NCI-H1417 treated with DMSO at 0.1 percent for 48 hours (cell line): Measurements from ENCODE around the gene DIP2C.
"Not testable (repeated sequence)": the region's sequence is repeated elsewhere in the genome, so short reads cannot be mapped to it uniquely, and the experiment has no call there.

Experiments used
- DNase-seq: peaks from one replicate; lab custom pipeline; 2025; lab: John Stamatoyannopoulos, UW

The DIP2C gene

DNA sequence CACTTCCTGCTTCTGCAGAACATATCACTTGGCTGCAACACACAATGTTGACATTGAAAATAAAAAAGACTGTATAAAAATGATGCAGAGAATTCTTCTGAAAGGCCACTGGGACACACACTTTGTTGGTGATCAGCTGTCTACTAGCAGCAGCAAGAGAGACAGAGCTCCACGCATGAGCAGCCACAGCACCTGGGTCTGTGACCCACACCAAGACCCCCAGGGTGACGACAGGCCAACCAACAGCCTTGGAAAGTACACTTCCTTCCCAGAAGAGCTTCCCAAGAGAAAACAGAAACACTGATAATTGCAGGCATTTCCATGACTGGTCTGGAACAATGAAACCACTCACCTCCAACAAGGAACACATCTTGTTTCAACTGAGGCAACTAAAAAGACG lies 239.0 kb downstream of the DIP2C start:
- no peak for DNase-seq

DNA sequence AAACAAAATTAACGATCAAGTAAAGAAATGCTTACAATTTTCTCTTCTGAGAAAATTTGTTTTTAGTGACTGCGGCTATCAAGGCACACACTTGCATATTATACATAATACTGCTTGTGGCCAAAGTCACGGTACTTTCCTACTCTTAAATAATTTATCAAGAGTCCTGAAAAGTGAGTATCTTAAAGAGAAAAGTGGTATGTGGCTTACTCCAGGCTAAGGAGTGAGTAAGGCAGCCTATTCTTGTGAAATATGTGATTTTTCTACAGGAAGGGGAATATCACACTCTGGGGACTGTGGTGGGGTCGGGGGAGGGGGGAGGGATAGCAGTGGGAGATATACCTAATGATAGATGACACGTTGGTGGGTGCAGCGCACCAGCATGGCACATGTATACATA lies 240.1 kb downstream of the DIP2C start:
- not testable (repeated sequence) for DNase-seq

DNA sequence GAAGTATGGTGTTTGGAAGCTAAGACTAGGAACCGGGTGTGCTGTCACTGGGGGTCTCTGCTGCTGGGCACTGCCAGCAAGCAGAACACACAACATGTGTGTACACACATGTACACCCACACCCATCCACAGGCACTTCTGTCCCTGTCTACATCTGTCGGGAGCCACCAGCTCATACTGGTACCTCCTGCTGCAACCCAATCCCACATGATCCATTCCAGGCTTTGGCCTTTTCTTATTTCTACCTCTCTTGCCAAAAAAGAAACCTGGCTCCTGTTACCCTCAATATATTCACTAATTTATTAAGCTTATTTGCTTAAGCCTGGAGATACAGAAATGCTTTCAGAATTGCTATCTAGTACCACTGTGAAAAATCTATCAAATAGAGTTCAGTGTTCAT lies 246.0 kb downstream of the DIP2C start:
- no peak for DNase-seq

DNA sequence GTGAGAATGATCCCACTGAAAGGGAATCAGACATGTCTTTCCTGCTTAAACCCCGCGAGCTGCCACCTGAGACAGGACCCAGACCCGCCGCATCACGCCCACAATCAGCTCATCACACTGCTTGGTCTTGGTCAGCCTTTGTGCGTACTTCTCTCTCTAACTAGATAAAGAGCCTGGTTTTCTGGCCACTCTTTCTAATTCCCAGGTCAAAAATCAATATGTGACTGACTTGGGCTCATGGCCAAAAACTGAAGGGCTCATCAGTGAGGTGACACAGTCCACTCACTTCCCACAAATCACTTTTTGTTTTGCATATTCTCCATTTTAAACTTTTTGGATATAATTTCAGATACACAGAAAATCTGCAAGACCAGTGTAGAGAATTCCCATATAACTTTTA lies 247.3 kb downstream of the DIP2C start:
- DNase-seq, result no peak

DNA sequence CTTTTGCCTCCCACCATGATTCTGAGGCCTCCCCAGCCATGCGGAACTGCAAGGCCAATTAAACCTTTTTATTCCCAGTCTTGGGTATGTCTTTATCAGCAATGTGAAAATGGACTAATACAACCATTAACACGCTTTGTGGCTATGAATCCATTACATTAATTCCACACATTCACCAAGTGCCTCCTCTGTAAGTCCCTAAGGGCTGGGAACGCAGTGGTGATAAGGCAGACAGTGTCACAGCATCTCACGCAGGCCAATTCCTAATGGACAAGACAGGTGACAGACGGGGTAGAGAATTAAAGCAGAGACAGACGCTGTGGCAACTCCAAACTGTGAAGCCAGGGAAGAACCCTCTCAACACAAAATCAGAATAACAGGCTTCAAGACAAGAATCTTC lies 247.8 kb downstream of the DIP2C start:
- no peak for DNase-seq

DNA sequence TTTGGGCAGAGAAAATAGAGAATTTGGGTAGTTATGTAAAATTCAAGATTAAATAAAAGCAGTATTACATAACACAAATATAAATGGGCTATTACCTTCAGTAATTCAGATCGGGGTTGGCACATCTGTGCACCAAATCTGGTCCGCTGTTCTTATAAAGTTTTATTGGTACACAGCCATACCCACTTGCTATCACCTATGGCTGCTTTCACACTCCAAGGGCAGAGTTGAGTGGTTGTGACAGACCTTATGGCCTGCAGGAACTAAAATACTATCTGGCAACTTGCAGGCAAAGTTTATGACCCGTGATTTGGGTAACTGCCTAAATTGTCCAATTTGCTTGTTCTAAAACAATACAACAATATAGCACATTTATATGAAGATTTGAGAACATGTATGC lies 249.3 kb downstream of the DIP2C start:
- DNase-seq, result no peak

DNA sequence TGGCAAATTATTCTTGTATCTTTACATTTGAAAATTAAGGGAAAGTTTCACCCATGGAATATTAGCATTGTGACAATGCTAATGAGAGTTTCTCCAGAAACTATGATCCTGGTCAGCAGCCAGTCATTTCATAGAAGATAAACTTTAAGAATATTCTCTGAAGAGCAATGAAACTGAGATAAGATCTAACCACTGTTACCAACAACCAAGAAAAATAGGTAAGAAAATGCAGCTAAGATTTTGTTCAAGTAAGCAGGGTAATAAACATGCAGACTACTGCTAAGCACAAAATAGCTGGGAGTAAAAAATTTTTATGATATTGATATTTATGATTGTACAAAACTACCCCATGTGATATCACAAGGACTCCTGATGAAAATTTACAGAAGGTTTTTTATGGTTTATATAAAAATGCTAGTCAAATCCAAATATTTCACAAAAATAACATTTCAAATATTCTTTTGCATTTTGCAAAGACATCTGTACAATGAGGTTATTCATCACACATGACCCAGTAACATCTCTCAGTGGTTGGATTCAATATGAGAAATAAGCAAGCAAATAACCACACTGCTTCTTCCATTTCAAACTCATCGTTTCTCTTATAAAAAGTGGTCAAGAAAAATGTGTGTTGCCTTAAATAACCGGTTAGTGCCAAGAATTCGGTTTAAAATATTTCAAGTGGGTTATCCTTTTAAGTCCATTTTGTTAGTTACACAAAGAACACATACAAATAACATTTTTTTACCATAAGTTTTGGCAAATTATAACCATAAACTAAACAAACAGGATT lies 251.6 kb downstream of the DIP2C start:
- no peak for DNase-seq

DNA sequence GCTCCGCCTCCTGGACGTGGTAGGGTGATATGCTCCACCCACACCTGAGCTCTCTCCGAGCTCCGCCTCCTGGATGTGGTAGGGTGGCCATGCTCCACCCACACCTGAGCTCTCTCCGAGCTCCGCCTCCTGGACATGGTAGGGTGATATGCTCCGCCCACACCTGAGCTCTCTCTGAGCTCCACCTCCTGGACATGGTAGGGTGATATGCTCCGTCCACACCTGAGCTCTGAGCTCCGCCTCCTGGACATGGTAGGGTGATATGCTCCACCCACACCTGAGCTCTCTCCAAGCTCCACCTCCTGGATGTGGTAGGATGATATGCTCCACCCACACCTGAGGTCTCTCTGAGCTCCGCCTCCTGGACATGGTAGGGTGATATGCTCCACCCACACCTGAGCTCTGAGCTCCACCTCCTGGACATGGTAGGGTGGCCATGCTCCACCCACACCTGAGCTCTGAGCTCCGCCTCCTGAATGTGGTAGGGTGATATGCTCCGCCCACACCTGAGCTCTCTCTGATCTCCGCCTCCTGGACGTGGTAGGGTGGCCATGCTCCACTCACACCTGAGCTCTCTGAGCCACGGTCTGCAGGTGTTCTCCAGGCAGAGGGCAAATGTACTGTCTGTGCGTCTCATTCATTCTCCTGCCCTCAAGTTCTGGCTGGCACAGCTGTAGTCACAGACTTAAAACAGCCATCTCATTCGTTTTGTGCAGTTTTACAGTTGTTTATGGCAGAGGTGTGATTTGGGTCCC lies 252.4 kb downstream of the DIP2C start:
- no peak for DNase-seq

DNA sequence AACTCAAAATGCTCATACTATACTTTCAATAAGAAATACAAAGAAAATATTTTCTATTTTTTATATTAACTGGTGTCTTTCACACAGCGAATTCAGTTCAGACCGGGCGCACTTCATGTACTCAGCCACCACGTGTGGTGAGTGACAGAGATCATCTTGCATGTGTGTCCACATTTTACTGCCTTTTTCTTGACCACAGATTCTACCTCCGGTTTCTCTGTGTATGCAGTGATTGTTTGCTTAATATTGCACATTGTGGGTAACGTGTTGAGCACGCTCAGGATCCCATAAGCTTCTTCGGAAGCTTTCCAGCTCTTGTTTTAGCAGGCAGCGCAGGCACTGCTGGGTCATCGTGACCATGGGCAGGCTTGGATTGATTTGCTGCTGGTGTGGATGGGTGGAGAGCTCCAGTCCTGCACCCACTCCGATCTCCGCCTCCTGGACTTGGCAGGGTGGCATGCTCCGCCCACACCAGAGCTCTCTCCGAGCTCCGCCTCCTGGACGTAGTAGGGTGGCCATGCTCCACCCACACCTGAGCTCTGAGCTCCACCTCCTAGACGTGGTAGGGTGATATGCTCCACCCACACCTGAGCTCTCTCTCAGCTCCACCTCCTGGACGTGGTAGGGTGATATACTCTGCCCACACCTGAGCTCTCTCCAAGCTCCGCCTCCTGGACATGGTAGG lies 253.3 kb downstream of the DIP2C start:
- DNase-seq, result no peak

DNA sequence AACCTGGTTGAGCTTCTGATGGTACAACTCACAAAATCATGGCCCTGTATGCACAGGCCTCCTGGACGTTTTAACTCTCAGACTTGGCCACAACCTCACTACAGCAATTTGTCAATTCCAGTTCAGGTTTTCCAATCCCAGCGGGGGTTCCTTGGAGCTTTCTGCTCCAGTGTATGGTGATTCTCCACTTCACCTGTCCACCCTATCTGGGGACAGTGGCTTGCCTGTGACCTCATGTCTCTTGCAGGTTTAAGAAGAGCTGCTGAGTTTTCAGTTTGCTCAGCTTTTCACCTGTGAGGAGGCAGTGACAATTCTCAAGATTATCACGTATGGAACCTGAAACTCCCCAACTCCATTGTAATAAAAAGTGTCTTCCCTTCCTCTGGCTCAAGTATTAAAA lies 254.1 kb downstream of the DIP2C start:
- DNase-seq, result no peak

DNA sequence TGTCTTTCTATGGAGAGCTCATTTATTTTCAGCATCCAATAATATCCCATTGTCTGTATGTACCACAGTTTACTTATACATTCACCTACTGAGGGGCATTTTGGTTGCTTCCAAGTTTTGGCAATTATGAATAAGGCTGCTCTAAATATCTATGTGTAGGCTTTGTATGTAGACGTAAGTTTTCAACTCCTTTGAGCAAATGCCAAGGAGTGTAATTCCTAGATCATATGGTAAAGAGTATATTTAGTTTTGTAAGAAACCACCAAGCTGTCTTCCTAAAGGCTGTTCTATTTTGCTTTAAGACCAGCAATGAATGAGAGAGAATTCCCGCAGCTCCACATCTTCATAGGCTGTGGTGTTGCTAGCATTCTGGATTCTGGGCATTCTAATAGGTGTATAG lies 259.8 kb downstream of the DIP2C start:
- DNase-seq, result no peak

DNA sequence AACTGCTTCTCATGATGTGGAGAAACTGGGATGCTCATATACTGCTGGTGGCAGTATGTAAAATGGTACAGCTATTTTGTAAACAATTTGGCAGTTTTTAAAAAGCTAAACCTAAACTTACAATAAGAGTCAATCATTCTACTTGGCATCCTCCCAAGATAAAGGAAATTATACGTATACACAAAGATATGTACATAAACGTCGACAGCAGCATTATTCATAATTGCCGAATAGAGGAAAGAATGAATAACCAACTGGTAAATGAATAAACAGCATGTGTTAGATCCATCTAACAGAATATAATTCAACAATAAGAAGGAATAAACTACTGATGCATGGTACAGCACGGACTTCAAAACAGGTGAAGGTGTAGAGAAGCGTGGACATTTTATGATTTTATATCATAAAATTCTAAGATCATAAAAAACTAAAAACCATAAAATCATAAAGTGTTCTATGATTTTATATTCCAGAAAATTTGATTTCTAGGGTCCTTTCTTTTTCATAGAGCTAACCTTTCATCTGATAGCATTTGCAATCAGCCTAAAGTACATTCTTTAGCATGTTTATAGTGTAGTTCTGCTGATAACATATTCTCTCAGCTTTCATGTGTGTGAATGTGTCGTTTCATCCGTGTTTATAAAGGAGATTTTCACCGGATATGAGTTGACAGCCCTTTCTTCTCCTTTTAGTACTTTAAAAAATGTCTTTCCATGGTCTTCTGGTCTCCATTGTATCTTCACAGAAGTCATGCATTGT lies 261.5 kb downstream of the DIP2C start:
- peak; percentile 1 for DNase-seq

DNA sequence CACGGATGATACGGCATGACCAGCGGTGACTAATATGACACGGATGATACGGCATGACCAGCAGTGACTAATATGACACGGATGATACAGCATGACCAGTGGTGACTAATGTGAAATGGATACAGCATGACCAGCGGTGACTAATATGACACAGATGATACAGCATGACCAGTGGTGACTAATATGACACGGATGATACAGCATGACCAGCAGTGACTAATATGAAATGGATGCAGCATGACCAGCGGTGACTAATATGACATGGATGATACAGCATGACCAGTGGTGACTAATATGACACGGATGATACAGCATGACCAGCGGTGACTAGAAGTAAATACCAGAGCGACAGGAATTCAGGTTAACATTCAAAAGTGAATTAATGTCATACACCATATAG lies 264.1 kb downstream of the DIP2C start:
- DNase-seq, result not testable (repeated sequence)

DNA sequence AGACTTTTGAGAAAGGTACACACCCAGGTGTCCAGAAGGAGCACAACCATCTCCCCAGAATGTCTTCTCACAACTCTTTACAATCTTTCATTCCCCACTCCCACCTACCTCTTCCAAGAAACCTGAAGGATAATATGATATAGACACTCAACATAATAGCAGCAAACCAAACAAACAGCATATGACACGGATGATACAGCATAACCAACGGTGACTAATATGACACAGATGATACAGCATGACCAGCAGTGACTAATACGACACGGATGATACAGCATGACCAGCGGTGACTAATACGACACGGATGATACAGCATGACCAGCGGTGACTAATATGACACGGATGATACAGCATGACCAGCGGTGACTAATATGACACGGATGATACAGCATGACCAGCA lies 264.7 kb downstream of the DIP2C start:
- not testable (repeated sequence) for DNase-seq

DNA sequence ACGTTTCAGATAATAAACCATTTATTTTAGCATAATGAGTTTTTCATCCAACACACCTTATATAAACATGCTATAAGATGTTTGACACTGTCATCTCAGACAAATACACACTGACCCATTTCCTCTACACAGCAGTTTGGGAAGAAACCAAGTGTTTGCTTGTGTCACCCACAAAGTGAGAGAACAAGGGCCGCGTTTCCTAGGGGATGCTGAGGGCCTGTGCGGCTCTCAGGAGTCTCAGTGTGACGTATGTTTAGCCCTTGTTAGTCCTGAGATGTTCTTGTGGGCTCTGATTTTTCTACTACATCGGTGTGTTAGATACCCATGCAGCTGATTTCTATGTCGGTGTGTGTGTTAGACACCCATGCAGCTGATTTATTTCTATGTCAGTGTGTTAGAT lies 266.3 kb downstream of the DIP2C start:
- no peak for DNase-seq

DNA sequence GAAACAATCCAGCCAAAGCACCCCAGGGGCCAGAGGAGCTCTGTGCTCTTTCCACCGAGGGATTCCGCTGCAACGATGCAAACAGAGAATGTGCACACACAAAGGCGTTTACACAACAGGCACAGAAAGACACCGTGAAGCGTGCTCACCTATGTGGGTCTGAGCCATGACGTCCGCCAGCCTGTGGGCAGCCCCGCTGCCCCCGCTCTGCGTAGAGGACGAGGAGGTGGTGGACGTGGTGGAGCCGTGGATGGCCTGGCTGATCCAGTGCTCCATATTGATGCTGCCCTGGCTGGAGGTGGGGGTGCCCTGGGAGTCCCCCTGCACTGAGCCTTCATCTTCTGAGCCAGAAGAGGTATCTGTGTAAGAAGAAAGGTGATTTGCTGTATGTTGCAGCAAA lies 266.8 kb downstream of the DIP2C start:
- DNase-seq, result no peak

DNA sequence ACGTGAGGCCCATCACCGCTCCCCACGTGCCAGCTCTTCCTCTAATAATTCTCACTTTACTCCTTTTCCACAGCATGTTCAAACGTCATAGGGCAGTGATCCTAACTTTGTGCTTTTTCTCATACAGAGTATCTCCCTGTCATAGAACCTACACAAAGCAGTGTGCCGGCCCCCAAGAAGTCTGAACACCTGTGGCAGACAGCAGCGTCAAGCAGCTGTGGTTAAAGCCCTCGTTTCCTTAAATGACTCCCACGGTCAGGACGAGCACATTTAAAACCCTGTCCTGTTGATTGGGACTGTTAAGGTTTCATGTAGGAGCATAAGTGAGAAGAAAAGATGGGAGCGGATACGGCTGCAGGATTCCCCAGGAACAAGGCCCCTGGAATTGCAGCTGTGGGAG lies 267.2 kb downstream of the DIP2C start:
- no peak for DNase-seq

DNA sequence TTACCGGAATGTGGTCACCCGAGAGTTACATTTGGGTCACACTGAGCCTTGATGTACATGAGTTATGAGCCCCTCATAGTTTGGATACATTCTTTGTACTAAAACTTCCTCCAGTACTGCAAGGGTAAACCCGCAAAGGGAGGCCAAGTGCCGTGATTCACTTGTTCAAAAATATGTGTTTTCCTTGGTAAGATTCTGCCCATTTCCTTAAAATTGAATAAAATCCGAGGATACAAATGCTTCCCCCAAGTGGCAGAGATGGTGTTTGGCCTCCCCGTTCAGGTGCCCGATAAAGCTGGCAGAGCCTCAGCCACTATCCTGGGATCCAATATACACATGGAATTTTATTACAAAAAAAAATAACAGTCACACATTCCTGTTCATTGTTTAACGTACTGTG lies 268.3 kb downstream of the DIP2C start:
- no peak for DNase-seq

DNA sequence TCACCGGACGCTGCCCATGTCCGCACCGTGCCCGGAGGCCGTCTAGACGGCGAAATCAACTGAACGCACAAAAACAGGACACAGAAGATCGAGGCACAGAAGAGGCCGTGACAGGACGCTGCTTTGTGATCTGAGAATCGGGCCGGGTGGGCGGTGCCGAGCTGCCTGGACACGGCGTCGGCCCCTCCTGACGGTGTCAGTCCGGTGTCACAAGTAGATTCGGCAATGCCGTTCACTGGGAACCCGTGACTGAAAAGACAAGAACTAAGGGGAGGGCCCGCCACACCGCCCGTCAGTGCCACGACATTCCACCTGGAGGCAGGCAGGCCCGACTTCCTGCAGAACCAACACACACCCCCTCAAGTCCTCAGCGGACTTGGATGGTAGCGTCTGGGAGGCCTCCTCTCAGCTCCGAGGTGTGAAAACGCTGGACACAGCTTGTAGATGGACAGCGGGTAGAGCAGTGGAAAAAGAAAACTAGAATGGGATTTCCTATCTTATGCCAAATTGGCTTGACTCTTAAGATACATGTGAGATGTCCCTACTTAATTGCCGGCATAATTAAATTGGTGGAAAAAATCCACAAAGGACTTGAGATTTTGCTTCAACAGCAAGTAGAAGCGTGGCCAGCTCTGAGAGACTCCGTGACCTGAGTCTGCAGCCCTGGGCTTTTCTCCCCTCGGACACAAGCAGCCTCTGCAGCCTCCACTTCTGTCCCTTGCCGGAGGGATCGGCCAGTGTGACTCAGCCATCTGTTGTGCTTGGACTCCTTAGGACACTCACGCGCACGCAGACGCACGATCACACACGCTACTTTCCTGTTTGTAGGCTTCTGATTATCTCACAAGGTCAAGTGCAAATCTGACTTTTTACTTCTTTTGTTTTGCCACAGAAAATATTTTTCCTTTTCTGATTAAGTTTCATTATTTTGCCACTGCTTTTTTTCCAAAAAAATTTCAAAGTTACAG lies 269.0 kb downstream of the DIP2C start:
- DNase-seq, result no peak

DNA sequence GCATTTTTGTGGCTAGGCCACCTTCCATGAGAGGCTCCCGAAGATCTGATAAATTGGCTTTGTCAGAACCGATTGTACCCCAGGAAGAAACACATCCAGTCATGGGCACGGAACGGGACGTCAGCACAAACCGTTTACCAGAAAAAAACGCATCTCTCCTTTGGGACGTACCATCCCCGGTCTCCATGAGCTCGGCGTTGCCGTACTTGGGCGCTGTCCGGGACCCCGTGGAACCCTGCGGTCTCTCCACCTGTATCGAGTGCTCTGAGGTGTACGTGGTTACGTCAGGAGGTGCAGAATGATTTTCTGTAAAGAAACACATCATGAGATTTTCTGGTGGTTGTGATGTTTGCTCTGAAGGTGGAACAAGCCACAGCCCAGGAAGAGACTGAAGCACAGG lies 270.6 kb downstream of the DIP2C start:
- DNase-seq, result no peak

DNA sequence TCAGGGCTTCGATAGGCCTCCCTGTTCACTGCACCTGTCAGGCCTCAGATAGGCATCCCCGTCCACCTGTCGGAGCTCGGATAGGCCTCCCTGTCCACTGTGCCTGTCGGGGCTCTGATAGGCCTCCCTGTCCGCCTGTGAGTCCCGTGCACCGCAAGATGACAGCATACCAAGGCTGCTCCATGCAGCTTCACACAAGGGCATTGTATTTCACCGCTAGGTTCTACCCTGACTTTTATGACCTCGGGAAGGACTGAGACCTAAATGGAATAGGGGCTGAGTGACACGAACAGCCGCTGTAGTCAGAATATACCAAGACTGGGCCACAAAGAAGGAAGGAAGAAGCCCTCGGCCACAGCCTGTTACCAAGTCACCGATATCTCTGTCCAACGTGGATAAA lies 271.2 kb downstream of the DIP2C start:
- no peak for DNase-seq
